HG03064 (cell line): ENCODE measurements around the gene ABL1.
A peak's percentile ranks its signal among the peaks of the same experiment; 100 is the strongest.

Experiments used
- ATAC-seq: cut with Tn5 transposase; IDR thresholded peaks from one replicate; pipeline ENCODE4 v1.9.1; 2021; ENCODE audit warnings: low read depth; ENCODE audit not compliant: unreplicated experiment

The ABL1 gene

DNA sequence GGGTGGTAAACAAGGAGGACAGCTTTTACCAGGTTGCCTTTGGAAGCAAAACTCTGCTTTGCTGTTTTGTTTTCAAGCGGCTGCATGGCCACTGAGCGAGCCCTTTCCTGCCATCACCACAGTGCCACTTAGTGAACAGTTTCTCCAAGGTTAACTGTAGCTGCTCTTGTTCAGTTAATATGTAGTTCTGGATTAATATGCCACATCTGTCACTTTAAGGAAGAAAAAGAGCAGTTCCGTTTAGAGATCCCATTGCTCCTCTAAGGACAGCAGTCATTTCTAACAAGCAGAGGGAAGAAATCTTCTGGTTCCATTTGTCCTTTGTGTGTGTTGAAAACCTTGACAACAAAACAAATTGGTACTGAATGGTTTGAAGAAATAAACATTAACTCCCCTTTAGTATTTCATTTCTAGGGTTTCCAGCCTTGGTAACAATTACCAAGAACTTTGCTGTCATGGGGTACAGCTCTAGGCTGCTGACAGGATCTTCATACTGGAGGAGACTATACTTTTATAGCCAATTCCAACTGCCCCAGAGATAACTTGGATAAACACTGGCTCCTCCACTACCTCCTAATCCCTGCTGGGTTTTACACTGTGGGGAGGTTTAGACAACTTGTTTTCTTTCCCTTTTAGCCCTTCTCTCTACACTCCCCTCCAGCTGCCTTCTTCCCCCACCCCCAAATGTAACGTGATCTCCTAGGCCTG lies 10.3 kb upstream of the ABL1 start:
- ATAC-seq: no peak

DNA sequence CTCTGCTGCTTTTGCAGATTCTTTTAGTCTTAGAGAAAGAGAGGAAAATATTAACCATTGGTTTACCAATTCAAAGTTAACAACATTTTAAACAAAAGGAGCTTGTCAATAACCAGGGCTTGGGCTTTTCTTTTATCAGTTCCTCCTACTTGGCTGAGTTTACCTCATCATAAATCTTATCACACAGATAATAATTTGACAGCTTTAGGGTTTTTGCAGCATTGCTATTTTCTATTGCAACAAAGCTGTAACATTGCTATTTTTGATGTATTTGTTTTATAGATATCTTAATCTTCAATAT lies 9.8 kb upstream of the ABL1 start:
- ATAC-seq: no peak

DNA sequence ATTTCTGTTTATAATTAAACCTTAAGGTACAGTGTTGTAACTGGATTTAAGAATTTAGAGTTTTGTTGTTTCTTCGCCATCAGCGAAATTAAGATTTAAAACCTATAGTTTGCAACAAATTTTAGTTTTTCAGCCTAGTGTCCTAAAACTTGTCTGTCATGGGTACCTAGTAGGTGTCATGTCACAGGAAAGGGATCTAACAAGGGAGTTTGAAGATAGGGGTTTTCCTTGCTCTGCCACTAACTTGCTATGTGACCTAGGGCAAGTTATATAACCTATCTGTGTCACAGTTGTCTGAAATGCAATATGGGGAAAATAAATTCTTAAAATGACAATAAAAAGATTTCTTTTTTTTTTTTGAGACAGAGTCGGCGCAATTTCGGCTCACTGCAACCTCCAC lies 9.2 kb upstream of the ABL1 start:
- no peak for ATAC-seq

DNA sequence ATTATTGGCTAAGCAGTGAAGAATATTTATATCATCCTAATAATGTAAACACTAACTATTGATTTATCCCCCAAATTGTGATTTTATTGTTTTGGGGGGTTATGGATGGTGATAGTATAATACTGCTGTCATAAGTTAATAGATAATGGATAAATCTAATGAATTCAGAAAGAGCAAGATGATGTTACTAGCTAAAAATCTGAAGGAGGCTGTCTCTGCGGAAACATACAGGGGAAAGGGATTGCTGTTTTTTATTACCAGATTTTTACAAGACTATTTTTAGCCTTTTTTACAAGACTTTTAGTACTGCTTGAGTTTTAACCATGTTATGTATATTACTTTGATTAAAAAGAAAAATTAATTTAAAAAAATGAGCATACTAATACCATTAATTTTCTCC lies 5.3 kb upstream of the ABL1 start:
- ATAC-seq: no peak

DNA sequence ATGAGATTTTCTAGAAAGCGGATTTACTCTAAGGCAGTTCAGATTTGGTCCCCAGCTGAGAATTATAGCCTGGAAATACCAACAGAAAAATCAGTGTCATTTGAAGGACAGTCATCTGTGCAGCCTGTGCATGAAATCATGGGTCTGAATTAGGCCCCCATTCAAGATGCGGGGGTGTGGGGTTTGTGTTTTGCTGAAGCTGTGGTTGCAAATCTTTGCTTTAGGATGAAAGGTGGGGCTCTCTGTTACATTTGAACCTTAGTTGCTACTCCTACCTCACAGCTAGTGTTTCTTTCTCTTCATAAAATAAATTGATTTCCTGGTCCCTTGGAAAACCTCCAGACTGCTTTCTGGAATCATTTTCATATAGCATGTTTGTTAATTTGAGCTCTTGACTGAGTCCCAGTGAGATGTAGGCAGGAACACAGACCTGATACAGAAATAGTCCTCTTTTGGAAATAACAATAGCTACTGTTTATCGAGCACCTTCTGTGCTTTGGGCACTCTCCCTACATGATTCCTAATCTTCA lies 4.8 kb upstream of the ABL1 start:
- ATAC-seq: no peak

DNA sequence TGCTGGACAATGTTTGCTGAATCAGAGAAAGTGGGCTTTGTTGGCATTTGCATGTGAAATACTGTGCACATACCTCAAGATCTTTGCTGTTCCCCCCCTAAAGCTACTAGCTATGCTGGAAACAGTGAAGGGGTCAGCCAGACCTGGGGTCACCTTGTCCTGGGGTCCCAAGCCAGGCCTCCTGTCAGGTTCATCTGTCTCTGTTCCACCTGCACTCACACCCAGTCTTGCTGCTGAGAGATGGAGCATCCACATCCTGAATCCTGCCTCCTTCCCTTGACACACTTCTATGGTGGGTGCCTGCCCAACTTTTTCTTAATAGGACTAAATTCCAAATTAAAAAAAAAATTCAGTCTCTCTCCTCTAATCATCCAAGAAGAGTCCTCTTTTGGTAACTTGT lies 4.0 kb upstream of the ABL1 start:
- ATAC-seq: no peak

DNA sequence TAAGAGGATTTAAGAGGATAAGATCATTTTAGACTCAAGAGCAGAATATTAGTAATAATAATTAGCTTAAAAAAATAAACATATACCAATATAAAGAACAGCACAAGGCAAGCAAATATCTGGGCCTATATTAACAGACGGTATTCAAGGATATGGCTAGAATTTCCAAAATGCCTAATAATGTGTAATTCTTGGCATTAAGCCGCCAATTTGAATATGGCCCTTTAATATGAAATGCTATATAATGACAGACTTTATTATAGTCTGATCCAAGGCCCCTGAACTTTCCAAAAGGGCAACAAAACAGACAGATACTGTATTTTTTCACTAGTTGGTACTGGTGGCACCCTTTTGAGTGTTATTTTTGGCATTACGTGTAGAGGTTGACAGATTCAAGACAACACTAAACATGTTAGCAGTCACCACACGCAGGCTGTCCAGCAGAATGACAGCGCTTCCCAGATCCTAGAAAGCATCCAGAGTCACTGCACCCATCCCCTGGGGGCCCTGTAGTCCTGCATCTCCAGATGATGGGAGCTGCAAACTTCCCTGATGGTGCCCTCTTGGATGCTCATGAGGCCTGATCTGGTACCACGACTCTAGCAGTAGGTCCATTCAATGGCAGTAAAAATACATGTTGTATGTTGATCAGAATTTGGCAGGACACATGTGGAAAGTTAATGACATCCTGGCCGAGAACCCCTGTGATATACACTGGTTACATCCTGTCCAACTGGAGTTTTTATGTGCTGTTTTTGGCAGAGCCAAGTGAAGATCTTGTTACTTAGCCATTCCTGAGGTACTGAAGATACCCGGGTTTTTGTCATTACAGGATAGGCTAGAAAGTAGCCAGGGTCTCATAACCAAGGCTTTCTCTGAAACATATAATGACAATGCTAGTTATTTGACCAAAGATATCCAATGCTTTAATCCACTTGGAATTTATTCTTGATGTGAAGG lies 1.7 kb upstream of the ABL1 start:
- ATAC-seq: no peak

DNA sequence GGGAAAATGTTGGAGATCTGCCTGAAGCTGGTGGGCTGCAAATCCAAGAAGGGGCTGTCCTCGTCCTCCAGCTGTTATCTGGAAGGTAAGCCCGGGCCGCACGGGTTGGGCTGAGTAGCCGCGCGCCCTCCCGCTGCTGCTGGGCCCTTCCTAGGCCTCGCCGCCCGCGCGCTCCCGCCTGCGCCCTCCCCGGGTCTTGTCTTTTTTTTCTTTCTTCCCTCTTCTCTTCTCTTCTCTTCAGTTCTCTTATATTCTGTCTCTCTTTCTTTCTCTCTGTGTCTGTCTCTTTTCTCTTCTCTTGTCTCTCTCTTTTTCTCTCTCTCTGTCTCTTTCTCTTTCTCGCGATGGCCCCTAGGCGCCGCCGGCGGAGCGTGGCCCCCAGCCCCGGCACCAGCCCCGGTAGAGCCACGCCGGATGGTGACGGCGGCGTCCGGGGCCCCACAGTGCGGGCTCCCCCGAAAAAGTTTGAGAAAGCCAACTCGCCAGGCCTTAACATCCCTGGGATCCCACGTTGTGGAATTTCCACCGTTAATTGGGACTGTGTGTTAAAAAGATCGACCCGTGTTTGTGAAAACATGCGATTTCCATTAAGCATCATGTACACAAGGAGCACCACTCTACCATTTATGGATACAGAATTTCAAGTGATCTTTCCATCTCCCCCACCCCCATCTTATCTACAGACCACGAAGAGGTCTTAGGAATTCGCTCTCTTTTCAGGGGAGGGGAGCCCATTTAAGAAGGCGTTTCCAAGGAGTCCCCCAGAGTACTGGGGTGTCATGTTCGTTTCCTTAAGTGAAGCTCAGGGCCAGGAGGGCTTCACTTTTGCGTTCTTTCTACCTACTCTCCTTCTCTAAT lies 616 bp downstream of the ABL1 start:
- ATAC-seq: peak; percentile 21

DNA sequence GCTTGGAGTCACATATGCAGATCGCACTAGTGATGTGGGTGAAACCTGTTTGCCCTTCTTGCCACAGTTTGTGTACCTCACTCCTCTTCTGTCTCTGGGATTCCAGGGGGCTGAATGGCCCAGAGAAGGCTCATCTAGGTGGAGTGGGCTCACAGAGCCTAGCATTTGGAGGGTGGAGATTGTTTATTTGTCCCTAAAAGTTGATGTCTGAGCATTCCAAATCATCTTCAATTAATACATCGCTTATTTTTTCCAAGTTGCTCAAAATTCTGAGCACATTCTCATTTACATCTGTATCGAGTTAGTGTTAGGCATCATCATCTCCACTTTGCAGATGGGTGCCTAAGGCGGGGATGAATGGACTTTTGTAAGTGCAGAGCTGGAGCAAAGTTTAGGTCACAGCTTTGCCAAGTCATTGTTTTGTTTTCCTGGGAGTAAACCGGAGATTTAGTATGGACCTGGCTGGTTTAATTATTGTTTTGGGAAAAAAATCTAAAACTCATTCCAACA lies 2.0 kb downstream of the ABL1 start:
- no peak for ATAC-seq

DNA sequence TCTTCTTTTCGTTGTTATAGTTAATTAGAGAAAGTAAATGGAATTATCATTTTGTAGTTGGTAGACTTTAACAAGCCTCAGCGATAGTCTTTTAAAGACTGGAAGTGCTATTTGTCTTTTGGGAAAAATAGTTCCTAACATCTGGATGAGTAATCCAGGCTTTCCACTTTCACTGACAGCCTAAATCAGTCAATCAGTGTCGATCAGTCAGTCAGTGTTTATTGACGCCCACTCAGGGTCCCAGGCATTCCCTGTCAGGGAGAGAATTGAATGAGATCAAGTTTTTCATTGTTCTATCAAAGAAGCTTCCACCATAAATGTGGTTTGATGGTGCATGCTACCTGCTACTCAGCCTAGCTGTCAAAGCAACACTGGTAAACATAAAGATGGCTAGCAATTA lies 2.6 kb downstream of the ABL1 start:
- no peak for ATAC-seq

DNA sequence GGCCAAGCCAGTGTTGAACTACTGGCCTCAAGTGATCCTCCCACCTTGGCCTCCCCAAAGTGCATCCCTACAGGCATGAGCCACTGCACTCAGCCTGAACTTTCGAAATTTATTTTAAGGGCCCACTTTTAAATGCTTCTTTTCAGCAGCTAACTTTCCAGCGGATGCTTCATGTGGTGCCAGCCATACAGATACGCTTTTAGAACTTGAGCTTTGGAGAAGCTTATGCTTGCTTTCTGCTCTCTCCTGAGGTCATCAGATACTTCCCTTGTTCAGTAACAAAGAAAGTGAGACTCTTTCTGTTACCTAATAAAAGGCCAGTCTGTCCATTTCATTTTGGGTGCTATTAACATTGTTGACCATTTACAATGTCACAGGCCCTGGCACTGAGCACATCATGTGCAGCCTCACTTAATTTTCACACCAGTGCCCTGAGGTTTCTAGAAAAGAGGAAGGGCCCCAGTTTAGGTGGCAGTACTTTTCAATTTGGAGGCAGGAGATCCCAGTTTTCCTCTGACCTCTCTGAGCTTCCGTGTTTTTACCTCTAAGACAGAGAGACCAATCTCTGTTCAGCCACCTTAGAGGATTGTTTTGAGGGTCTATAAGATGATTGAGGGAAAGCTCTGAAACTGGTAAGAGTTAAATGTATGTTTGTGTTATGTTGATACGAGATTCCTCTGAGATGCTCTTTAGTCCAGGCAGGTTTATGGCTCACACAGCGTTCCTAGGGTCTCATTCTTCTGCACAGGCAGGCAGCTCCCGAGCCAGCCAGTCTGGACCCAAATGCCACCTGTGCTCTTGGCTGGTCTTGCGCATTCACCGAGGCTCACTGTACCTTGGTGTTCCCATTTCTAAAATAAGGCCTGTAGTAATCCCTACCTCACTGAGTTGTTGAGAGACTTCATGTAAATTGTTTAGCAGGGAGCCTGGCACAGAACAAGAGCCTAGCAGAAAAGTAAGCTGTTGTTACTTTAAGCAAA lies 4.4 kb downstream of the ABL1 start:
- no peak for ATAC-seq

DNA sequence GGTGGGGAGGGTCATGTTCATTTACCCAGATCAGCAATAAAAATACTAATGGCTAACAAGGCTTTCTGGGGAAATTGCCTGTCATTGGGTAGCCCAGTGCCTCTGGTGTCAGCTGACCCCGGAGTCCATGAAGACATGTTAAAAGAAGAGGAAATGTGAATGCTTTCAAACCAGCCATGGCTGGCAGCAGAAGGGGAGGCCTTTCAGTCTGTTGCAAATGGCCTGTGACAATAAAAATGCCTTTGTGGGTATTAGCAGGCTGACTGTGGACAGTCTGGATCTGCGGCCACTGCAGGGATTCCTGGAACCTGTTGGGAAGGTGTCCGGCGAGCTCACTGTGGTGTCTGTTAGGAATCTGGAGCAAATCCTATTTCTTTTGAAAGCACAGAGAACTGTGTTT lies 7.5 kb downstream of the ABL1 start:
- ATAC-seq: no peak

DNA sequence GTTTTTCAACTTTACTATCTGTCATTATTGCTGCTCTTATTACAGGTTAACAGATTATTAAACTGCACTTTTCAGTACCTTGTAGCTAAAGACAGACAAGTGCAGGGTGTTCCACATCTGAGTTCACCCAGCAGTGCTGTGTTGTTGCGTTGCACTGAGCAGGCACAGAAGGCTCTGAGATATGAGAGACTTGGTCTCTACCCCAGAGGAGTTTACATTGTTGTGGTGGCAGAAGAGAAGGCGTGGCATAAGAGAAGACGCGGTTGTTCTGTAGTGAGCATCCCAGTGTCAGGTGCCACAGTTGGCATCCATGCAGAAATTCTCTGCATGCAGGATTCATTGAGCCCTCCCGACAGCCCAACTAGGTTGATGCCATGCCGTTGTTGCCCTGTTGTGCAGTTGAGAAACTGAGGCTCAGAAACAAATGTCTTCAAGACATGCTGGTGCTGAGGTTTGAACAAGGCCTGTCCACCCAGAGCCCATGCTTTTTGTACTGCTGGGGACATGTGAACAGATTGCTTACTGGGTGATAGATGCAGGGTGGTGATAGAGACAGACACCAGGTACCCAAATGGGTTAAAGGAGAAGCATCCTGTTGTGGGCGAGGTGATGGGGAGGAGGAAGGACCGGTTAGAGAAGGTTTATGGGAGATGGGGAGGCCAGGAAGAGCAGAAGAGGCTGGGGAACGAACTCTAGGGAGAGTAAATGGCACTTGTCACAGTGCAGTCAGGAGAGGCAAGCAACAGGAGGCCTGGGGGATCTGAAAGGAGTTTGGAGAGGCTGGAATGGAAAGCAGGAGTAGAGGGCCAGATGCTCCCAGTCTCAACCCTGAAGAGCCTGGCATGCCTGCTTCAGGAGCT lies 8.2 kb downstream of the ABL1 start:
- no peak for ATAC-seq

DNA sequence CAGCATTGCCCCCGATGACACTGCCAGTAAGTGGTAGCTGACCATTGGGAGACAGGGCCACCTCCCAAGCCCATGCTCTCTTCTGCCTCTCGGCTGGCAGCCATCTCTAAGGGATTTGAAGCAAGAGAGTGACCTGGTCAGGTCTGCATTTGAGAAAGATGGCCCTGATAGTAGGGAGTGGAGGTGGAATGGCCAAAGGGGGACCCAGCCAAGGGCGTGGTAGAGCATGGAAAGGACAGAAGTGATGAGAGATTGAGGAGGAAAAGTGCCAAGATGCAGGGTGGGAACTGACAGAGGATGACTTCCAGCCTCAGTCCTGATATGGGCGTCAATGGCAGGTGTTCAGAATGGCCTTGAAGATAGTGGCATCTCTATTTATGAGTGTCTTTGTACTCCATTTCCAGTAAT lies 9.0 kb downstream of the ABL1 start:
- no peak for ATAC-seq

DNA sequence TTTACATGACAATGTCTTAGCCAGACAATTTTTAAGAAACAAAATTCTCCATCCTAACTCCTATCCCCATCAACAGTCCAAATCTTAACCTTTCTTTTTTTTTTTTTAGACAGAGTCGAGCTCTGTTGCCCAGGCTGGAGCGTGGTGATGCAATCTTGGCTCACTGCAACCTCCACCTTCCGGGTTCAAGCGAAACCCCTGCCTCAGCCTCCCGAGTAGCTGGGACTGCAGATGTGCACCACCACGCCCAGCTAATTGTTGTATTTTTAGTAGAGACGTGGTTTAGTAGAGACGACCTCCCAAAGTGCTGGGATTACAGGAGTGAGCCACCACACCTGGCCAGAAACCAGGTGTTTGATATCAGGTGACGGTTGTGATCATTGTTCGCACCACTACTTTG lies 10.2 kb downstream of the ABL1 start:
- ATAC-seq: no peak

DNA sequence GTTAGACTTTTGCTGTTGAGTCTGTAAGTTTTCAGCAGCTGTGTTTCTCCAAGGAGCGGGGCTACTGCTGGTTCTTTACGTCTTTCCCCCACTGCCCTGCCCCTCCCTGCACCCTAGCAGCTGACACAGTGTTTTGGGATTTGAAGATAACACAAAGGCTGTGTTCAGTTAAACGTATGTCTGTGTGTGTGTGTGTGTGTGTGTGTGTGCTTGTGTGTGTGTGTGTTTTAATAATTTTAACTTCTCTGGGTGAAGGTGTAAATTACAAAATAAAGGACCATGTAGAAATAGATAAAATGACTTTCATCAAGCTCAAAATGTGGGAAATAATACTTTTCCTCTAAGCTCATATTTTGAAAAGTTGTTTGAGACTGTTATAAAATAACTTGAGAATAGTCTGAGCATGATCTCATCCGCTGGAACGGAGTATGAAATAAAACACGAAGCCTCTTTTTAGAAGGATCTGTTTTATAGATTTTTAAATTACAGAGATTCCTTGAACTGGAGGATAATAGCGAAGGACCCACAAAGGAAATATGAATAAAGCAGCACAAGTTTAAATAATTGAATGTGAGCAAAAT lies 10.9 kb downstream of the ABL1 start:
- ATAC-seq: no peak

DNA sequence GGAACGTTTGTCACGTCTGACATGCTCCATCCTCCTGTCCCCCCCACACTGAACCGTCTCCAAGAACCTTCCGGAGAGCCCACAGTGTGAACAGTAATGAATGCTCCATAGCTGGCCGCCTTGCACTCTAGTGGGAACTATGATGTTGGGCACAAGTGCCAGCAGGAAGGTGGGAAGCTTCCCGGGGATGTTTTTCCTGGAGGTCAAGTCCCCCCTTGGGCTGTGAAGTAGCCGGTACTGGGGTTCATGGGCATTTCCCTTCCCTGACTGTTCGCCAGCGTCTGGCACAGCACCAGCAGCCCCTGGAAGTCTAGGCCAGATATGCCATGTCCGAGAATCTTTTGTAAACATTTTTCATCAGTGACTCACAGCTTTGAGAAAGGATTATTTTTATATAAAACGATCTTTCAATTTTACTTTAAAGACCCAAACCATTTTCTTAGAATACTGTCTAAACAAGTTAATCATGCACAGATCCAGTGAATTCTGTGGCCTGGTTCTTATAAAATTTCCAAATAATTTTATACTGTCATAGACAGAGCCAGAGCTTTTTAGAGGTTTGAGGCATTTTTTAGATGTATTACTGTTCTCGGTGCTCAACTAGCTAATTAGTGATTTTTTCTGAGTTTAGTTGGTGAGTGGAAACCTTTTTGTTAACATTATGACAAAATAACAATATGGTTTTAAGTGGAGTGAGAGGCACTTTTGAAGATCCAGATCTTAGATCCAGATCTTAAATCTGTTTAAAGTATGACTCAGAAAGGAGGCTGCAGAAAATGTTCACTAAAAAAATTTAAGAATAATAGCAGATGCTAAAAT lies 11.6 kb downstream of the ABL1 start:
- ATAC-seq: no peak
